GM19395 (cell line): ENCODE data around the gene OR52L1.

Experiments used
- ATAC-seq: cut with Tn5 transposase; IDR thresholded peaks from one replicate; pipeline ENCODE4 v1.9.1; 2021; ENCODE audit warnings: mild to moderate bottlenecking, moderate library complexity; ENCODE audit not compliant: unreplicated experiment

OR52L1 gene

GRCh38 chr11:5941951-5942350, 44.8 kb downstream of the OR52L1 start, which contains the start of gene OR56A3:
Gene OR56A3, plus strand, starts transcription at chr11:5942251. Its CDS starts 5,096 bp downstream, at chr11:5947347.
- no peak for ATAC-seq

- no peak for ATAC-seq
Observed at GRCh38 chr11:5940748-5941147, 46.0 kb downstream of the OR52L1 start.

GRCh38 chr11:5938603-5938965, 48.2 kb downstream of the OR52L1 start:
- ATAC-seq, result no peak

- ATAC-seq, result no peak
Observed at GRCh38 chr11:5937868-5938602, 48.8 kb downstream of the OR52L1 start.
